HG03439 (cell line): ENCODE results near the gene SLC39A13.
A peak's percentile ranks its signal among the peaks of the same experiment; 100 is the strongest.

Experiments
- ATAC-seq: cut with Tn5 transposase; IDR thresholded peaks from one replicate; pipeline ENCODE4 v1.9.1; 2021; ENCODE audit warnings: mild to moderate bottlenecking, moderate library complexity; ENCODE audit not compliant: unreplicated experiment

Gene SLC39A13

GRCh38 chr11:47407746-47408590 is at the start of gene SLC39A13:
Gene SLC39A13 (plus strand): TSS chr11:47408590. CDS start chr11:47410095, 1,505 bp downstream.
- peak; percentile 87 for ATAC-seq

DNA sequence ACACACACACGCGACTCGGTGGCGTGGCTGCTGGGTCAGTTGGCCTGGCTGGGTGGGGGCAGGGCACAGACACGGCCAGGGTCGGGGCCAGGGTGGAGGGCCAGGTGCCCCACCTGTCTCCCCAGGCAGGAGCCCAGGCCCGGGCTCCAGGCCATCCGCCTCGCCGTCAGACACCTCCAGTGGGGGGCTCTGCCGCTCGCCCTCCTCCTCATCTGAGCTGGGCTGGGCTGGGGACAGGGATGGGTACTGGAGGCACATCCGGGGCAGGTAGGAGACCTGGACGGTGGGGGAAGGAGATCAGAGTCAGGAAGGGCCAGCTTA is 49.7 kb upstream of the SLC39A13 start:
- ATAC-seq = no peak

DNA sequence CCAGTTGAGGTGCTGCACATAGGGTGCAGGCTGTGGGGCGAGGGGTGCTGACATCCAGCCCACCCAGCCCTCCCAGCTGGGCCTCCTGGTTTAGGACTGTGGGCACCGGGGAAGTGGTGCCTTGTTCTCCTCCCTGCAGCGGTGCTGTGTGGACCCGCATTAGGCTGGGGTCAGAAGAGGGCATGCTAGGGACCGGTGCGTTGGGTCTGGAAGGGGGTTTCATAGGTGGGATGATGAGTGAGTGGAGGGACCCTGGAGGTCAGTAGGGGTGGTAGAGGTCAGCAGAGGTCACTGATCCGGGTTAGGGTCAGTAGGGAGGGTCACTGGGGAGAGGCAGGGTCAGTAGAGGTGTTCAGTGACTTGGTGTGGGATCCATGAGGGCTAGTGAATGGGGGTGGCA is 49.2 kb upstream of the SLC39A13 start:
- no peak for ATAC-seq

GRCh38 chr11:47359586-47359985 is 48.8 kb upstream of the SLC39A13 start:
- ATAC-seq = no peak

- no peak for ATAC-seq
These were observed 48.0 kb upstream of the SLC39A13 start for GRCh38 chr11:47360341-47360740.

GRCh38 chr11:47361419-47361818 is 47.0 kb upstream of the SLC39A13 start:
- no peak for ATAC-seq

DNA sequence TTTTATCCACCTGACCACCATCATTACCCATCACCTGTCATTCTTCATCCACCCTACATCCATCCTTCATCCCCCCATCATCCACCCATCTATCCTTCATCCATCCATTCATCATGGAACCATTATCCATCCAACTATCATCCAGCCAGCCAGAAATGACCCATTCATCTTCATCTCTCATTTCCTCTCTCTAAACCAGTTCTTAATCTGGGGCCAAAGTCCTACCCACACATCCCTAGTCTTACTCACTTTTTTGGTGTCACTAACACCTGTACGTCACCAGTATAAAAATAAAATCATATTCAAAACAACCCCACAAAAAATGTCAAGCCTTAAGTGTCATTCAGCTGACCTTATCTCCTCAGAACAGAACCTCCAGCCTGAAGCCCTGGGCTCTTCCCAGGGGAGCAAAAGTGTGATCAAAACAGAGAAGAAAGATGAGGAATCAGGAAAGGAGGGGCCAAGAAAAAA is 42.3 kb upstream of the SLC39A13 start:
- ATAC-seq = peak; percentile 66

- no peak for ATAC-seq
These were observed 38.7 kb upstream of the SLC39A13 start for GRCh38 chr11:47369676-47370075.

DNA sequence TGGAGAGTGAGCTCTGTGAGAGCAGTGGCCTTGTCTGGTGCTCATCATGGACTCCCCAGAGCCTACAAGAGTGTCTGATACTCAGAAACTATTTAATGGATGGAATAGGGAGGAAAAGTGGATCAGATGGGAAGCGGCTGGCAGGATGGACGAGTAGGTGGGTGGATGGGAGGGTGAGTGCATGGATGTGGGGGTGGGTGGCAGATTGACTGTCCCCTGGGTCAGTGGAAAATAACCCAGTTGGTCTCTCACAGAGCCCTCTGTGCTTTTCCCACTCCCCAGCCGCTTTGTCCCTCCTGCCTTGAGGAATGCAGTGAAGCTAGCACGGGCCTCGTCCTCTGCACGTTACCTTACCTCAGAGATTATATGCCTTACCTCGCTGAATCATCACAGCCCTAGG is 36.0 kb upstream of the SLC39A13 start:
- no peak for ATAC-seq

GRCh38 chr11:47373876-47374719 is 34.3 kb upstream of the SLC39A13 start:
- ATAC-seq = peak; percentile 39

GRCh38 chr11:47374720-47375019 is 33.7 kb upstream of the SLC39A13 start:
- ATAC-seq = no peak

DNA sequence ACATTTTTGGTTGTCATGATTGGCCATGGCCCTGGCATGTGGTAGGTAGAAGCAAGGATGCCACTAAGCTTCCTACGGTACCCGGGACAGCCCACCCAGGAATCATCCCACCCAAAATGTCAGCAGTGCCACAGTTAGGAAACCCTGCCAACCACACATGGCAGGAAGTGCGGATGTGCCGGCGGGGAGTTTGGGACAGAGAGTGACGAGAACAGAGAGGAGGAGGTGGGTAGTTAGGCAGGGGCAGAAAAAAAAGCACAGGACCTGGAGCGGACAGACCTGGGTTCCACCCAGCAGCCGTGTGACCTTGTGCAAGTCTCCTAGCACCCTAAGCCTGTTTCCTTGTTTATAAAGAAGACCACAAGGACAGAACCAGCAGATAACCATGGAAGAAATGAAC is 33.4 kb upstream of the SLC39A13 start:
- ATAC-seq = no peak

DNA sequence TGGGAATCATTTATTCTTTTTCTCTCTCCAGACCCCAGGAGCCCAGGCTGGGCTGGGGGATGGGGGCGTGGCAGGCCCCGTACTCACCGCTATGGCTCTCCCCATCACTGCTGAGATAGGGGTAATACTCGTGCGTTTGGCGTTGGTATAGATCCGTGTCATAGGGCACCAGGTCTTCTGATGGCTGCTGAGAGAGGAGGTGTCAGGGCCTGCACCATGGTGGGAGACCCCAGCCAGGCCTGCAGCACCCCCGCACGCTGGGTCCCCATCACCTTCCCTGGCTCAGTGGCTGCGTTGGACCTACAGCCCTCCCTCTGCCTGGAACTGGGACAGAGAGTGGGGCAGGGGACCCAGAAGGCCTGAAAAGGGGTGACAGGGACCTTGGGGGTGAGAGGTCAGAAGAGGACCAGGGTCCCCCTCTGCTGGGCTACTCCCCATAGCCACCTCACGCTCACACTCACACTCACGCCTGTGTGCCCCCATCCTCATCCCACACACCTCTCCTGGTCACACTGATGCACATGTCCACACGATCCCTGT is 32.8 kb upstream of the SLC39A13 start:
- no peak for ATAC-seq

DNA sequence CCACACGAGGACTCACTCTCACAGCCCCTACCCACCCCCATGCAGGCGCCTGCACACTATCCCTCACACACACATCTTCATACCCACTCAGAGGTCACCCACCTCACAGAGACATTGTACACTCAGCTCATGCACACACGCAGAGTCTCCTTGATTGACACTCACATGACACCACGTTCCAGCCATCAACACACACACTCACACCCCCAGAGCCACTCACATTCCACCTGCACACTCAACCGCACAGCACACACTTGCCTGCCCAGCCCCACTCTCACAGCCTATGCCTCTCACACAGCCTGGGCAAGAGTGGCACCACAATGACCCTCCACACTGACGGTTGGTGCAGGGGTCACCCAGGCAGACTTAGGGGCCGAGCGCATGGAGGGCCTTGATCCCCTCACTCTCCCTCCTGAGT is 32.3 kb upstream of the SLC39A13 start:
- ATAC-seq = no peak

GRCh38 chr11:47376525-47377371 is 31.6 kb upstream of the SLC39A13 start:
- no peak for ATAC-seq

DNA sequence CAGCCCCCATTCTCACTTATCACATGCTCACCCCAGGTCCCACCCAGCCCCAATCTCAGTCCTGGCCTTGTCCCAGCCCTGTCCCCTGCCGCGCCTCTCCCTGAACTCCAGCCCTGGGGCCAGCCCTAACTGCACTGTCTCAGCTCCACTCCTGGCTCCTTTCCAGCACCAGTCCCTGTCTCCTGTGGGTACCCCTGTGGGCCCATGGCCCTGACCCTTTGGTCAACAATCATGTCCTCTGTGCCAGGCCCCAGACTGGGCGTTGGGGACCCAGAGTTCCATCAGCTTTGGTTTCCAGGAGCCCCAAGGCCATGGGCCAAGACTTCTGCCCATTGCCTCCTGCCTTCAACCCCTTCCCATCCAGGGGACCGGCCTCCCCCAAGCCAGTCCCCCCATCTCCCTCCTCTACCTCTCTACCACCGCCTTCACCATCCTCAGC is 30.8 kb upstream of the SLC39A13 start:
- no peak for ATAC-seq

DNA sequence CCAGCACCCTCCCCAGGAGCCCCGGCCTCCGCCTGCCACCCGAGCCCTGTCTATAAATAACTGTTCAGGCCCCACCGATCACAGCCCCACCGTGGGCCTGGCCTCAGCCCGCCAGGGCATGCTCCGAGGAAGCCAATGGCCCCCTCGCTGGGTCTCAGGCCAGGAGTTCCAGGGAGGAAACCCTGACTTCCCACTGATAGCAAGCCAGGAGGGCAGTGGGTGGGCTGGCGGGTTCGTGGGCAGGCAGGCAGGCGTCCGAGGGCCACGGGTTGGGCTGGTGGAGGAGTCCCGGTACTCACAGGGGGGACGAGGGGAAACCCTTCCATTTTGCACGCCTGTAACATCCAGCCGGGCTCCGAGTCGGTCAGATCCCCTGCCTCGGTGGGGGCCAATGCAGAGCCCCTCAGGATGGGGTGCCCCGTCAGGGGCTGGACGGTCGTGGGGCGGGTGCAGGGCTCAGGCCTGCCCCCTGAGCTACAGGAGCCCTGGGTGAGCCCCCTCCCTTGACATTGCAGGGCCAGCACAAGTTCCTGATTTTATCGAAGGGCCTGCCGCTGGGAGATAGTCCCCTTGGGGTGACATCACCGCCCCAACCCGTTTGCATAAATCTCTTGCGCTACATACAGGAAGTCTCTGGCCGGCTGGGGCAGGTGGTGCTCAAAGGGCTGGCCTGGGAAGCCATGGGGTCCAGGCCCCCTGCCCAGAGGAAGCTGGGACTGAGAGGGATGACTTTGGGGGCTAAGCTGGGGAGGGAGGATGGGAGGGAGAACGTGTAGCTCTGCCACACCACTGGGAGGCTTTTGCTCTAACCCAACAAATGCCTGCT is 30.2 kb upstream of the SLC39A13 start, which contains the start of gene SPI1:
SPI1 (minus strand) TSS at position 538 of the 826 bp plus-strand sequence; CDS start at position 344, 194 bp downstream.
- ATAC-seq = peak; percentile 67

DNA sequence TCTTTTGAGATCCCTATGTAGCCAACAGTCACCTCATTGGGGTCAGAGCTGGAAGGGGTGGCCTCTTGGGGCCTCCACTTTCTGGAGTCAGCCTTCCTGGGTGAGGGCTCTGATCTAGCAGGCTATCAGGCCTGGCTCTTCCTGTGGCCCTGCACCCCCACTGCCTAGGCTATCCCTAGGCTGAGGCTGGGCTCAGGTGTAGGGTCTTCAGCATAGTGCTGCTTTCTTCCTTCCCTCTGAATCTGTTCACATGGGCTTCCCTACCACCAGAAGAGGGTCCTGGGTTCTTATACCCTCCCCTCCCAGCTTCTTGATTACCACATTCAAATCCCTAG is 29.6 kb upstream of the SLC39A13 start:
- ATAC-seq = peak; percentile 7

GRCh38 chr11:47379317-47379716 is 29.1 kb upstream of the SLC39A13 start:
- no peak for ATAC-seq

- no peak for ATAC-seq
These were observed 28.3 kb upstream of the SLC39A13 start for GRCh38 chr11:47380078-47380477.
